GM12873 (cell line): ENCODE measurements around the gene NDUFB8.

ENCODE experiments used
- CTCF ChIP-seq: IDR thresholded peaks from 2 replicates; pipeline ENCODE4 v1.5.1; 2012; ENCODE audit warnings: low read depth, mild to moderate bottlenecking, moderate library complexity, low read length, control low read depth; ENCODE audit not compliant: insufficient read depth; ENCODE audit errors: missing control alignments

Gene NDUFB8

GRCh38 chr10:100529475-100530298 is at the start of gene NDUFB8:
Gene NDUFB8 (minus strand): TSS chr10:100529871. CDS start chr10:100529851, 20 bp downstream.
- TF ChIP-seq CTCF = no peak

- TF ChIP-seq CTCF = no peak
Observed at GRCh38 chr10:100576282-100576635, 46.6 kb upstream of the NDUFB8 start.

- TF ChIP-seq CTCF = no peak
Observed at GRCh38 chr10:100575585-100576281, 46.1 kb upstream of the NDUFB8 start.

- no peak for TF ChIP-seq CTCF
Observed at GRCh38 chr10:100571084-100571856, 41.6 kb upstream of the NDUFB8 start.

- TF ChIP-seq CTCF = no peak
Observed at GRCh38 chr10:100570506-100570905, 40.8 kb upstream of the NDUFB8 start.

GRCh38 chr10:100569687-100570481 is 40.2 kb upstream of the NDUFB8 start:
- peak; percentile 21 for TF ChIP-seq CTCF
